GM23338 (cell line): Measurements from ENCODE around the gene MCM9. TPM values are rescaled to one million over a fixed set of nuclear protein-coding genes. Genes with fewer than 3 reads are reported as not detected.

Experiments
- ATAC-seq: fragments of 200-7000 bp; cut with Tn5 transposase; 3 replicates; pipeline ENCODE4 v1.9.1; 2020
- DNase-seq: peaks from one replicate; pipeline ENCODE4 v3.0.0-alpha.2; 2015; ENCODE audit warnings: low spot score
- H2AFZ ChIP-seq: fragments of 200-600 bp; sonication (generic); 2 replicates; pipeline ENCODE4 v1.8.0; 2016; ENCODE audit warnings: antibody characterized with exemption, mild to moderate bottlenecking, moderate library complexity
- H3F3A ChIP-seq: fragments of 200-600 bp; sonication (generic); replicated peaks from 2 replicates; pipeline ENCODE4 v1.8.0; 2017; ENCODE audit warnings: antibody characterized with exemption, mixed run types, low read depth
- H3K27ac ChIP-seq: fragments of 200-600 bp; sonication (generic); 2 replicates; pipeline ENCODE4 v1.6.1; 2016; ENCODE audit warnings: low read depth
- H3K27me3 ChIP-seq: fragments of 200-600 bp; sonication (generic); 2 replicates; pipeline ENCODE4 v1.8.0; 2016; ENCODE audit warnings: mild to moderate bottlenecking, mixed run types, moderate library complexity; ENCODE audit not compliant: insufficient read depth
- H3K36me3 ChIP-seq: fragments of 200-600 bp; sonication (generic); 2 replicates; pipeline ENCODE4 v1.8.0; 2016; ENCODE audit warnings: mild to moderate bottlenecking; ENCODE audit not compliant: insufficient read depth
- H3K4me1 ChIP-seq: fragments of 200-600 bp; sonication (generic); 2 replicates; pipeline ENCODE4 v1.8.0; 2016; ENCODE audit warnings: mild to moderate bottlenecking, moderate library complexity; ENCODE audit not compliant: insufficient read depth
- H3K4me2 ChIP-seq: fragments of 200-600 bp; sonication (generic); 2 replicates; pipeline ENCODE4 v1.7.1; 2017; ENCODE audit warnings: mixed run types
- H3K4me3 ChIP-seq: fragments of 200-600 bp; sonication (generic); 2 replicates; pipeline ENCODE4 v1.6.1; 2016; ENCODE audit warnings: mixed run types
- H3K79me2 ChIP-seq: fragments of 200-600 bp; sonication (generic); replicated peaks from 2 replicates; pipeline ENCODE4 v1.8.0; 2017; ENCODE audit warnings: mild to moderate bottlenecking; ENCODE audit not compliant: insufficient read depth
- H3K9me2 ChIP-seq: fragments of 200-600 bp; sonication (generic); 2 replicates; pipeline ENCODE4 v1.8.0; 2017; ENCODE audit not compliant: insufficient read depth
- H4K20me1 ChIP-seq: fragments of 200-600 bp; sonication (generic); replicated peaks from 2 replicates; pipeline ENCODE4 v1.8.0; 2017; ENCODE audit warnings: mild to moderate bottlenecking; ENCODE audit not compliant: insufficient read depth
- H3K27ac Mint-ChIP-seq: 2 replicates; pipeline ENCODE4 v1.8.0; 2020; ENCODE audit warnings: inconsistent platforms, mild to moderate bottlenecking, moderate library complexity, mixed read lengths
- H3K27me3 Mint-ChIP-seq: 3 replicates; pipeline ENCODE4 v1.8.0; 2022; ENCODE audit warnings: low read depth, mild to moderate bottlenecking, moderate library complexity, mixed read lengths, inconsistent platforms; ENCODE audit not compliant: insufficient read depth, poor library complexity
- H3K36me3 Mint-ChIP-seq: 3 replicates; pipeline ENCODE4 v1.8.0; 2021; ENCODE audit warnings: low read depth, mild to moderate bottlenecking, inconsistent platforms, moderate library complexity, mixed read lengths
- H3K4me1 Mint-ChIP-seq: 3 replicates; pipeline ENCODE4 v1.8.0; 2020; ENCODE audit warnings: mild to moderate bottlenecking, inconsistent platforms, mixed read lengths
- H3K4me3 Mint-ChIP-seq: 3 replicates; pipeline ENCODE4 v1.8.0; 2021; ENCODE audit warnings: moderate library complexity, mild to moderate bottlenecking, inconsistent platforms, mixed read lengths
- H3K9me3 Mint-ChIP-seq: 3 replicates; pipeline ENCODE4 v1.8.0; 2020; ENCODE audit warnings: moderate library complexity, mild to moderate bottlenecking, inconsistent platforms, mixed read lengths
- CTCF ChIP-seq, 2 experiments: fragments of 200-600 bp in 1 of 2; sonication (generic) in 1 of 2; conservative IDR thresholded peaks; 2 replicates each; pipeline versions ENCODE4 v1.5.1 to v1.6.1; 2016 to 2017; ENCODE audit warnings: antibody characterized with exemption in 2 of 2, low read depth in 2 of 2, mild to moderate bottlenecking in 2 of 2, moderate library complexity in 1 of 2
- ETS1 ChIP-seq: IDR thresholded peaks from 2 replicates; pipeline ENCODE4 v1.6.1; 2016; ENCODE audit warnings: antibody characterized with exemption
- JUNB ChIP-seq: IDR thresholded peaks from one replicate; pipeline ENCODE4 v1.6.1; 2016; ENCODE audit warnings: antibody characterized with exemption; ENCODE audit not compliant: unreplicated experiment
- REST ChIP-seq: IDR thresholded peaks from one replicate; pipeline ENCODE4 v1.6.1; 2018; ENCODE audit warnings: antibody characterized with exemption; ENCODE audit not compliant: unreplicated experiment
- STAT1 ChIP-seq: IDR thresholded peaks from one replicate; pipeline ENCODE4 v1.6.1; 2016; ENCODE audit warnings: antibody characterized with exemption; ENCODE audit not compliant: unreplicated experiment
- ZNF331 ChIP-seq: fragments of 250-450 bp; sonication (Bioruptor Pico); IDR thresholded peaks from 2 replicates; pipeline ENCODE4 v1.5.0; 2020; ENCODE audit warnings: low read depth, mild to moderate bottlenecking, moderate library complexity
- ZNF462 ChIP-seq: fragments of 250-450 bp; sonication (Bioruptor Pico); IDR thresholded peaks from 2 replicates; pipeline ENCODE4 v1.5.0; 2020; ENCODE audit warnings: mild to moderate bottlenecking, moderate library complexity
- polyA plus RNA-seq: library from polyadenylated mRNA; unstranded; fragments of >200 nt; fragmentation: Nextera tagmentation; extraction: Ambion mirVana; gene quantifications from 2 replicates; pipeline ENCODE4 v1.2.1, GENCODE V29; 2016
- total RNA-seq: library from RNA; depleted of rRNA; stranded (reverse); fragments of >200 nt; shearing (Covaris generic); gene quantifications from 2 replicates; pipeline ENCODE4 v1.2.3, GENCODE V29; 2014

Gene MCM9
- total and polyA plus RNA-seq, 2 experiments from 2014 or later: 14.9 to 16.6 TPM

- Histone ChIP-seq H3K4me3 (no peak overlapping the region), H3K79me2 (no peaks in the 10 kb centered on the region), H3K9me2 (no peaks in the 10 kb centered on the region), H3F3A (no peaks in the 10 kb centered on the region), H4K20me1 (no peaks in the 10 kb centered on the region), H2AFZ (no peak overlapping the region), H3K27me3 (no peaks in the 10 kb centered on the region), H3K27ac (no peak overlapping the region), H3K36me3 (no peaks in the 10 kb centered on the region), H3K4me2 (no peak overlapping the region), H3K4me1 (peaks cover 3% of the 10 kb centered on the region; the same call in 1 of the 2 replicates)
- peak; percentile 80 for DNase-seq
- peaks cover 4% of the 10 kb centered on the region; the same call in 1 of the 3 replicates for H3K4me1 Mint-ChIP-seq
- H3K27ac Mint-ChIP-seq: no peak overlapping the region
- H3K9me3 Mint-ChIP-seq: no peaks in the 10 kb centered on the region
- no peak overlapping the region for H3K4me3 Mint-ChIP-seq
- ATAC-seq: peak; percentile 69
- TF ChIP-seq CTCF (conservative IDR thresholded peaks at IDR 0.05; ENCODE audit: low read depth in 2 of 2): peak; percentile 76 to 91
- no peak for TF ChIP-seq JUNB
- H3K36me3 Mint-ChIP-seq: no peaks in the 10 kb centered on the region
- no peaks in the 10 kb centered on the region for H3K27me3 Mint-ChIP-seq
Measured at GRCh38 chr6:118776607-118777549, 158.1 kb downstream of the MCM9 start.

GRCh38 chr6:118775381-118775780 lies 159.6 kb downstream of the MCM9 start:
- H3K79me2 ChIP-seq: no peaks in the 10 kb centered on the region
- no peaks in the 10 kb centered on the region for H3K9me3 Mint-ChIP-seq
- H3K27ac Mint-ChIP-seq: no peak overlapping the region
- no peaks in the 10 kb centered on the region for H3K27me3 Mint-ChIP-seq
- ATAC-seq: no peak
- H3K4me1 Mint-ChIP-seq: peaks cover 4% of the 10 kb centered on the region; the same call in 1 of the 3 replicates
- H3K4me3 ChIP-seq: no peak overlapping the region
- H3K36me3 Mint-ChIP-seq: no peaks in the 10 kb centered on the region
- DNase-seq: no peak
- H3K27ac ChIP-seq: no peak overlapping the region
- H3F3A ChIP-seq: no peaks in the 10 kb centered on the region
- no peaks in the 10 kb centered on the region for H3K27me3 ChIP-seq
- H3K36me3 ChIP-seq: no peaks in the 10 kb centered on the region
- peaks cover 3% of the 10 kb centered on the region; the same call in 1 of the 2 replicates for H3K4me1 ChIP-seq
- no peaks in the 10 kb centered on the region for H3K9me2 ChIP-seq
- H2AFZ ChIP-seq: no peak overlapping the region
- H4K20me1 ChIP-seq: no peaks in the 10 kb centered on the region
- H3K4me3 Mint-ChIP-seq: no peak overlapping the region
- H3K4me2 ChIP-seq: no peak overlapping the region
- no peak for TF ChIP-seq ZNF331 (CRISPR knock-in tag)
- TF ChIP-seq ZNF462 (CRISPR knock-in tag): no peak
- no peak for TF ChIP-seq STAT1
- TF ChIP-seq ETS1: no peak
- no peak for TF ChIP-seq REST
